Chondrocyte (in vitro differentiated cells): Measurements from ENCODE around the gene TIFAB. TPM values are rescaled to one million over a fixed set of nuclear protein-coding genes. Genes with fewer than 3 reads are reported as not detected.

Source experiments
- DNase-seq: peaks from one replicate; pipeline ENCODE4 v3.0.0; 2021; ENCODE audit warnings: mixed read lengths, low spot score
- H3K27ac Mint-ChIP-seq: one replicate; pipeline ENCODE4 v1.8.0; 2021; ENCODE audit warnings: mild to moderate bottlenecking, moderate library complexity, mixed read lengths; ENCODE audit not compliant: unreplicated experiment
- H3K27me3 Mint-ChIP-seq: 2 replicates; pipeline ENCODE4 v1.8.0; 2021; ENCODE audit warnings: low read depth, mixed read lengths
- H3K36me3 Mint-ChIP-seq: 2 replicates; pipeline ENCODE4 v1.8.0; 2021; ENCODE audit warnings: low read depth, mixed read lengths
- H3K4me1 Mint-ChIP-seq: 2 replicates; pipeline ENCODE4 v1.8.0; 2021; ENCODE audit warnings: low read depth, mild to moderate bottlenecking, mixed read lengths
- H3K4me3 Mint-ChIP-seq: one replicate; pipeline ENCODE4 v1.8.0; 2021; ENCODE audit warnings: mild to moderate bottlenecking, moderate library complexity, mixed read lengths; ENCODE audit not compliant: unreplicated experiment
- H3K9me3 Mint-ChIP-seq: 2 replicates; pipeline ENCODE4 v1.8.0; 2021; ENCODE audit warnings: low read depth, mixed read lengths
- total RNA-seq: library from RNA; stranded (reverse); gene quantifications from 3 replicates; pipeline ENCODE4 v1.2.1, GENCODE V29; 2021
- TF ChIP-seq, protein P1 (sequence below): fragments of 200-600 bp; sonication (generic); IDR thresholded peaks from 2 replicates; pipeline ENCODE4 v1.5.0; 2021; ENCODE audit warnings: antibody characterized with exemption, mild to moderate bottlenecking, moderate library complexity

The TIFAB gene
- total RNA-seq, 1 donor from 2014 or later = not detected

GRCh38 chr5:135461481-135462151 lies 9.5 kb upstream of the TIFAB start:
- TF ChIP-seq, protein P1, sequence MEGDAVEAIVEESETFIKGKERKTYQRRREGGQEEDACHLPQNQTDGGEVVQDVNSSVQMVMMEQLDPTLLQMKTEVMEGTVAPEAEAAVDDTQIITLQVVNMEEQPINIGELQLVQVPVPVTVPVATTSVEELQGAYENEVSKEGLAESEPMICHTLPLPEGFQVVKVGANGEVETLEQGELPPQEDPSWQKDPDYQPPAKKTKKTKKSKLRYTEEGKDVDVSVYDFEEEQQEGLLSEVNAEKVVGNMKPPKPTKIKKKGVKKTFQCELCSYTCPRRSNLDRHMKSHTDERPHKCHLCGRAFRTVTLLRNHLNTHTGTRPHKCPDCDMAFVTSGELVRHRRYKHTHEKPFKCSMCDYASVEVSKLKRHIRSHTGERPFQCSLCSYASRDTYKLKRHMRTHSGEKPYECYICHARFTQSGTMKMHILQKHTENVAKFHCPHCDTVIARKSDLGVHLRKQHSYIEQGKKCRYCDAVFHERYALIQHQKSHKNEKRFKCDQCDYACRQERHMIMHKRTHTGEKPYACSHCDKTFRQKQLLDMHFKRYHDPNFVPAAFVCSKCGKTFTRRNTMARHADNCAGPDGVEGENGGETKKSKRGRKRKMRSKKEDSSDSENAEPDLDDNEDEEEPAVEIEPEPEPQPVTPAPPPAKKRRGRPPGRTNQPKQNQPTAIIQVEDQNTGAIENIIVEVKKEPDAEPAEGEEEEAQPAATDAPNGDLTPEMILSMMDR = no peak
- Mint-ChIP-seq H3K4me1 (peaks cover 15% of the 10 kb centered on the region), H3K9me3 (no peaks in the 10 kb centered on the region), H3K4me3 (no peak overlapping the region), H3K27me3 (peaks cover 58% of the 10 kb centered on the region), H3K27ac (no peak overlapping the region), H3K36me3 (peaks cover 1% of the 10 kb centered on the region)
- peak; percentile 19 for DNase-seq

DNA sequence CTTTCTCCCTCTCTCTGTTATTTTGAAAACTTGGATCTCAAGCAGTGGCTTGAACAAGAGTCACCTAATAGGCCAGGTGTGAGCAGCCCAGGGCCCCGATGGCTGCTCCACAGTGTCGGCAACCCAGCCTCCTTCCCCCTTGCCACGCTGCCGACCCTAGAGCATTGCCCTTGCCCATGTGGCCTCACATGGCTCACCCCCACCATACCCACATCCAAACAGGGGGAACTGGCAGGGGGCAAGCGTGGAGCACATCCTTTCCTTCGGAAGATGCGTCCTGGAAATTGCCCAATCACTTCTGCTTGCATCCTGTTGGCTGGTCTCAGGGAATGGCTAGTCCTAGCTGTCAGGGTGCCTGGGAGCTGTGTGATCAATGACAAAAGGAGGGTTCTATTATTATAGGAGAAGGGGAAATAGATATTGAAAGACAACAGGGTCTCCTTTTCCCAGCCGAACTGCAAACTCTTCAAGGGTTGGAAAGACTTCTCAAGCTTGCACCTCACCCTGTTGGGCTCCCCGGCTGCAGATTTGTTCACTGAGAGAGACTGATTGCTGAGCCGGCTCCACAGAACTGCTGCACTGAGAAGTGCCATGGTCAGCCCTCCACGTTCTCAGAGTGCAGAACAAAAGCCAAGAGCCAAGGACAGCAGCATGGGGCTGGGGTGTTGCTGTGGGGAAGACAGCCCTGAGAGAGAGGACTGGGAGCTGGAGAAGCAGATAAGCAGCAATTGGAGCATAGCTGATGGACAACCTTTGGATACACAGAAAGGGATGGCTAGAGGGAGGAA lies 8.3 kb upstream of the TIFAB start:
- TF ChIP-seq, protein P1 = no peak
- peaks cover 51% of the 10 kb centered on the region for H3K27me3 Mint-ChIP-seq

GRCh38 chr5:135458921-135459331 lies 6.8 kb upstream of the TIFAB start:
- Mint-ChIP-seq H3K27ac (no peak overlapping the region), H3K36me3 (peaks cover 1% of the 10 kb centered on the region)
- TF ChIP-seq, protein P1 = no peak

More for the DNA sequence above, 8.3 kb upstream of the TIFAB start:
- Mint-ChIP-seq H3K4me1 (peaks cover 13% of the 10 kb centered on the region), H3K4me3 (no peak overlapping the region), H3K27ac (no peak overlapping the region), H3K36me3 (peaks cover 1% of the 10 kb centered on the region), H3K9me3 (no peaks in the 10 kb centered on the region)
- DNase-seq = peak; percentile 50

DNA sequence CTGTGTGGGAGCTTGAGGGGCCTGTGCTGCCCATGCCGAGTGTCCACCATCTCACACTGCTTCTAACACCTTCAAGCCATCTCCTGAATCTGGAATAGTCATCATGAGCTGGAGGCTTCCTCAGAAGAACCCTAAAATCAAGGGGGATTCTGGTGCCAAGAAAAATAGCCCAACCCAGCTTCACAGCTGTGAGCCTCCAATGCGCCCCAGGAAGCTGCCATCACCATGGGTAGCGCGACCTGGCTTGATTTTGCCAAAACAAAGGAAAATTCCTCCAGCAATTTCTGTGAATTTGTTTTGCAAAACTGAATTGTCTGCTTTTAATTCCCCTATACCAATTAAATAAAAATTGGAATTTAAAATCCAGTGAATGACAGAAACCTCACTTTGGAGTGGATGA lies 6.2 kb upstream of the TIFAB start:
- peaks cover 1% of the 10 kb centered on the region for H3K36me3 Mint-ChIP-seq

More at GRCh38 chr5:135458921-135459331, 6.8 kb upstream of the TIFAB start:
- Mint-ChIP-seq H3K9me3 (no peaks in the 10 kb centered on the region), H3K27me3 (peaks cover 43% of the 10 kb centered on the region), H3K4me3 (no peak overlapping the region), H3K4me1 (peaks cover 13% of the 10 kb centered on the region)
- peak; percentile 55 for DNase-seq

More for the DNA sequence above, 6.2 kb upstream of the TIFAB start:
- H3K9me3 Mint-ChIP-seq = no peaks in the 10 kb centered on the region
- TF ChIP-seq, protein P1 = no peak
- DNase-seq = peak; percentile 13
- H3K4me3 Mint-ChIP-seq = no peak overlapping the region
- peaks cover 13% of the 10 kb centered on the region for H3K4me1 Mint-ChIP-seq
- no peak overlapping the region for H3K27ac Mint-ChIP-seq
- peaks cover 41% of the 10 kb centered on the region for H3K27me3 Mint-ChIP-seq
